ENCODE results near the gene MAST2. TPM values are rescaled to one million over a fixed set of nuclear protein-coding genes. Genes with fewer than 3 reads are reported as not detected.

MAST2 gene
- total RNA-seq, 3 donors from 2014 or later: 90.0 to 158 (median 100.0) TPM

DNA sequence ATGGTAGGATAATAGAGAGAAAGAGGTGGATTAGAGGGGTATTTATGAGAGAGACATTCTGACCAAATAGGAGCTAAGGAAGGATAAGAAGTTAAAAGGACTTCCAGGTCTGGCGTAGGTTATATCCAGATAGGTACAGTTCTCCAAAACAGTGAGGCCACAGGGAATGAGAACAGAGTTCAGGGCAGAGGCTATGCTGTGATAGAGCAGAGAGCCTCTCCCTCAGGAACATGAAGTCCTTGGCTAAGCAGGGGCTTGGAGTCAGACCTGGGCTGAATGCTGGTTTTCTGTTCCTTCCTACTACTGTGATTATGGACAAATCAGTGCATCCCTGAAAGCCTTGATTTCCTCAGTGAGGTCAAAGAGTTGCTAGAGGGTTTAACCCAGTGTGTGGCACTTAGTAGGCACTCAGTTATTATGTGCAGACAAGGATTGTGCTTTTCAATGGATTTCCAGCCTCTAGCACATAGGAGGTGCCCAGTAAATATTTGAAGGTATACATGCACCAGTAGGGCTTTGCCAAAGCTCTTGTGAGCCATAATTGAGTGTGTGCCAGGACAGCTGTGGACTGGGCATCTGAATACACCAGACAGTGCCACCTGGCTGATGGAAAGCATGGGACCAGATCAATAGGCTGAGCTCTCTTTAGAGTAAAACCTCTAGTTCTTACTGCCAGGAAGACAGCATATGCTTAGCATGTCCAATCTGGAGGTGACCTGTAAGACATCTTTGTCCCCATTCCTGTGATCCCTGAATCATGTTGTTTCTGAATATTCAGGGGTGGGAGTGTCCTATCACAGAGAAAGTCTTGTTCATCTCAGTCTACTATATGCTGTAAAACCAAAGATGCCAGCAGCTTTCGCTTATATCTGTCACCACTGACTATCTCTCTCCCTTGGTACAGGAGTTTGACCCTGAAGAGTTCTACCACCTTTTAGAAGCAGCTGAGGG is 217.9 kb downstream of the MAST2 start:
- Histone ChIP-seq H3K4me3 (no peak overlapping the region), H3K9me3 (no peaks in the 10 kb centered on the region), H3K4me1 (ENCODE audit: low read depth) (no peaks in the 10 kb centered on the region), H3K36me3 (ENCODE audit: low read depth) (no peaks in the 10 kb centered on the region)
- TF ChIP-seq, protein P1, sequence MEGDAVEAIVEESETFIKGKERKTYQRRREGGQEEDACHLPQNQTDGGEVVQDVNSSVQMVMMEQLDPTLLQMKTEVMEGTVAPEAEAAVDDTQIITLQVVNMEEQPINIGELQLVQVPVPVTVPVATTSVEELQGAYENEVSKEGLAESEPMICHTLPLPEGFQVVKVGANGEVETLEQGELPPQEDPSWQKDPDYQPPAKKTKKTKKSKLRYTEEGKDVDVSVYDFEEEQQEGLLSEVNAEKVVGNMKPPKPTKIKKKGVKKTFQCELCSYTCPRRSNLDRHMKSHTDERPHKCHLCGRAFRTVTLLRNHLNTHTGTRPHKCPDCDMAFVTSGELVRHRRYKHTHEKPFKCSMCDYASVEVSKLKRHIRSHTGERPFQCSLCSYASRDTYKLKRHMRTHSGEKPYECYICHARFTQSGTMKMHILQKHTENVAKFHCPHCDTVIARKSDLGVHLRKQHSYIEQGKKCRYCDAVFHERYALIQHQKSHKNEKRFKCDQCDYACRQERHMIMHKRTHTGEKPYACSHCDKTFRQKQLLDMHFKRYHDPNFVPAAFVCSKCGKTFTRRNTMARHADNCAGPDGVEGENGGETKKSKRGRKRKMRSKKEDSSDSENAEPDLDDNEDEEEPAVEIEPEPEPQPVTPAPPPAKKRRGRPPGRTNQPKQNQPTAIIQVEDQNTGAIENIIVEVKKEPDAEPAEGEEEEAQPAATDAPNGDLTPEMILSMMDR (IDR thresholded peaks at IDR 0.05): no peak
- peak in 1 of 3 donors; percentile 47 for DNase-seq
- ATAC-seq: peak; percentile 33
- intact Hi-C loops (cut with DNase I, micrococcal nuclease): no loop called here

DNA sequence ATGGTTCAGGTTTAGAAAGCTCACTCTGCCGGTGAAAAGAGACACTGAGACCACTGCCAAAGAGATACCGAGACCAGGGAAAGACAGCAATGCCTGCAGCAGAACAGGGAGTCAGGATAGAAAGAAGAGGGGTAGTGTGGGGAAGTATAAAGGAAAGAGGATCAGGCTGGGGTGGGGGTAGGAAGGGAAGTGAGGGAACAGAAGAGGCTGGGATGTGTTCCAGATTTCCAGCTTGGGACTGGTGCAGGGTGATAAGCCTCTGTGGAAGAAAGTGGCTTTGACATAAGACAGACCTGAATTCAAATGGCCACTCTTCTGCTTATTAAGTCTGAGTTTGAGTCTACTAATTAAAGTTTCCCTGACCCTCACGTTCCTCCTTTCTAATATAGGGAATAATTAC is 223.1 kb downstream of the MAST2 start:
- ATAC-seq (no peak), DNase-seq (no peak)
- Histone ChIP-seq H3K36me3 (ENCODE audit: low read depth) (peaks cover 10% of the 10 kb centered on the region), H3K4me3 (no peak overlapping the region), H3K9me3 (no peaks in the 10 kb centered on the region), H3K4me1 (ENCODE audit: low read depth) (no peaks in the 10 kb centered on the region)
- intact Hi-C loops (cut with DNase I, micrococcal nuclease): no loop called here
- TF ChIP-seq, protein P1 (IDR thresholded peaks at IDR 0.05): no peak

DNA sequence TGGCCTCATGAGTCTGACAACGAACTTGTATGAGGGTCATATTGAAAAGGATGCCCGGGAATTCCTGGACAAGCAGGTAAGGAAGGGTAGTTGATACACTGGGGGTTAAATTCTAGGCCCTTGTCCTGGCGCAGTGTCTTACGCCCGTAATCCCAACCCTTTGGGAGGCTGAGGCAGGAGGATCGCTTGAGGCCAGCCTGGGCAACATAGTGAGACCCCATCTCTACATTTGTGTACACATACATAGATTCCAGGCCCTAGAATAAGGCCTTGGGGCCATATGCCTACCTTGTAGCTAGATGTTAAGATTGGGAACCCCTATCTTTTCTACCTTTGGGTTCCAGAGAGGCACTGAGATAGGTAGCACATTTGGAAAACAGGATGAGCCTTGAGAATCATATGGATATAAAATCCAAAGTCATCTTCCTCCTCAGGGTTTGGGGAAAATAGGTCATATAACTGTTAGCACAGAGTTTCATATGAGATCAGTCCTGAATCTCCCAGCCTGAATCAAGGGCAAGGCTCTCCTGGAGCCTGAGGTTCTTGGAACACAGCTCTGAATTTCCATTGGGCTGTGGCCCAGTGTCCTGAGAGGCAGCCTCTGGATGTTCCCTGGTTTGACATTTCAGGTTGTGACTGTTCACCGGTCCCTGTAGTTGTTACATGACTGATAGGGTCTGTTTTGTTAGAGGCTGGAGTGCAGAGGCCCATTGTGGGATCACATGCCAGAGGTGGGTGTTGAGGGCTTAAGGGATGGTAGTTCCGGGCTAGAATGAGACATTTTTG is 224.6 kb downstream of the MAST2 start:
- no peak for ATAC-seq
- intact Hi-C loops (cut with DNase I, micrococcal nuclease): no loop called here
- H3K36me3 ChIP-seq (ENCODE audit: low read depth): peaks cover 10% of the 10 kb centered on the region
- no peak overlapping the region for H3K4me3 ChIP-seq
- H3K4me1 ChIP-seq (ENCODE audit: low read depth): no peaks in the 10 kb centered on the region
- H3K9me3 ChIP-seq: no peaks in the 10 kb centered on the region
- no peak for DNase-seq
- TF ChIP-seq, protein P1 (IDR thresholded peaks at IDR 0.05): no peak

DNA sequence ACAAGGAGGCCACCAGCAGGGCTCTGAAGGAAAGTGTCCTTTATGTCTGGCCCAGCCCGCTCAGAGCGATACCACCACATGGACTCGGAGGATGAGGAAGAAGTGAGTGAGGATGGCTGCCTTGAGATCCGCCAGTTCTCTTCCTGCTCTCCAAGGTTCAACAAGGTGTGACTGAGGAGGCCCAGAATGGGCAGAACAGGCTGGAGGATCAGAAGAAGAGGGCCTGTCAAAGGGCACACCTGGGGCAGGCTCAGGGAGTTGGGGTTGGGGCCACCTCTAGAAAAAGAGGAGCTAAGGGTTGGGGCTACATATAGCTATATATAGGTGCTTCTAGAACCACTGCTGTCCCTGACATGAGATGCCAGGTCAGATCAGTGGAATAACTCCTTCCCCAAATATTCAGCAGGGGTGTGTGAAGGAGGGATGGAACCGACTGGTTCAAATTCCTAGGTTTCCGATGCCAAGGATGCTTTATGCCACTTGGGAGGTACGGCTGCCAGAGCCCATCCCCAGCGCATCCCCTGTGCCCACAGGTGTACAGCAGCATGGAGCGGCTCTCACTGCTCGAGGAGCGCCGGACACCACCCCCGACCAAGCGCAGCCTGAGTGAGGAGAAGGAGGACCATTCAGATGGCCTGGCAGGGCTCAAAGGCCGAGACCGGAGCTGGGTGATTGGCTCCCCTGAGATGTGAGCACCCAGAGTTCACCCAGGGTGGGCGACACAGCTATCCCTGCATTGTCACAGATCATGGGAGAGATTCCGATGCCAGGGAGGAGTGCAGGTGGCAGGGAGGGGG is 226.9 kb downstream of the MAST2 start:
- TF ChIP-seq, protein P1 (IDR thresholded peaks at IDR 0.05): no peak
- DNase-seq: no peak
- no peaks in the 10 kb centered on the region for H3K4me1 ChIP-seq (ENCODE audit: low read depth)
- ATAC-seq: no peak
- intact Hi-C loops (cut with DNase I, micrococcal nuclease): no loop called here
- no peaks in the 10 kb centered on the region for H3K9me3 ChIP-seq
- no peak overlapping the region for H3K4me3 ChIP-seq
- H3K36me3 ChIP-seq (ENCODE audit: low read depth): peaks cover 10% of the 10 kb centered on the region
